Measurements from ENCODE around the gene TMEM108.

Gene TMEM108

DNA sequence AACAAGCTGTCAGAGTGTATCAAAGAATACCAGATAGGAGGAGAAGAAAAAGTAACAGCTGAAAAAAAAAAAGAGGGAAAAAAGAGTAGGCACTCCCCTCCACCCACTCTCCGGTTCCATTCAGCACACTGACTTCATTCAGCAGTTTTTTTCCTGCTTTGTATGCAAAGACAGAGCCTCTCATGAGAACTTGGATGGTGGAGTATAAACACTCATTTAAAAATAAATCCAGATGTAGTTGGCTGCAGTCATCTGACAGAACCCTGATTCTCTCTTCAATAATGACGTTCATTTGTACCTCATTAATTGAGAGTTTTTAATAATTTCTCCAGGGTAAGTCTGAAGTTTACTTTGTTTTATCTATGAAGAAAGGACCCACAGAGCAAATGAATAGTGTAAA is 81.0 kb downstream of the TMEM108 start:
- no peak for ATAC-seq
- TF ChIP-seq GLIS3 (CRISPR knock-in tag; IDR thresholded peaks at IDR 0.05) (no peak), RARB (CRISPR knock-in tag; IDR thresholded peaks at IDR 0.05) (no peak), SNAI2 (CRISPR knock-in tag; IDR thresholded peaks at IDR 0.05) (no peak), ZC3H10 (CRISPR knock-in tag; IDR thresholded peaks at IDR 0.05) (no peak), ARNTL (CRISPR knock-in tag; IDR thresholded peaks at IDR 0.05; ENCODE audit: borderline replicate concordance, low read depth) (no peak), PPARA (CRISPR knock-in tag; IDR thresholded peaks at IDR 0.05; ENCODE audit: borderline replicate concordance) (no peak), ZNF8 (CRISPR knock-in tag; IDR thresholded peaks at IDR 0.05) (no peak), TCF4 (CRISPR knock-in tag; IDR thresholded peaks at IDR 0.05; ENCODE audit: borderline replicate concordance) (no peak), ZFP30 (CRISPR knock-in tag; IDR thresholded peaks at IDR 0.05) (no peak), OSR1 (CRISPR knock-in tag; IDR thresholded peaks at IDR 0.05) (no peak), ESRRG (CRISPR knock-in tag; IDR thresholded peaks at IDR 0.05) (no peak)
- TF ChIP-seq, protein P1, sequence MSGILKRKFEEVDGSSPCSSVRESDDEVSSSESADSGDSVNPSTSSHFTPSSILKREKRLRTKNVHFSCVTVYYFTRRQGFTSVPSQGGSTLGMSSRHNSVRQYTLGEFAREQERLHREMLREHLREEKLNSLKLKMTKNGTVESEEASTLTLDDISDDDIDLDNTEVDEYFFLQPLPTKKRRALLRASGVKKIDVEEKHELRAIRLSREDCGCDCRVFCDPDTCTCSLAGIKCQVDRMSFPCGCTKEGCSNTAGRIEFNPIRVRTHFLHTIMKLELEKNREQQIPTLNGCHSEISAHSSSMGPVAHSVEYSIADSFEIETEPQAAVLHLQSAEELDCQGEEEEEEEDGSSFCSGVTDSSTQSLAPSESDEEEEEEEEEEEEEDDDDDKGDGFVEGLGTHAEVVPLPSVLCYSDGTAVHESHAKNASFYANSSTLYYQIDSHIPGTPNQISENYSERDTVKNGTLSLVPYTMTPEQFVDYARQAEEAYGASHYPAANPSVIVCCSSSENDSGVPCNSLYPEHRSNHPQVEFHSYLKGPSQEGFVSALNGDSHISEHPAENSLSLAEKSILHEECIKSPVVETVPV (CRISPR knock-in tag; IDR thresholded peaks at IDR 0.05) = no peak
- TF ChIP-seq, protein P2, sequence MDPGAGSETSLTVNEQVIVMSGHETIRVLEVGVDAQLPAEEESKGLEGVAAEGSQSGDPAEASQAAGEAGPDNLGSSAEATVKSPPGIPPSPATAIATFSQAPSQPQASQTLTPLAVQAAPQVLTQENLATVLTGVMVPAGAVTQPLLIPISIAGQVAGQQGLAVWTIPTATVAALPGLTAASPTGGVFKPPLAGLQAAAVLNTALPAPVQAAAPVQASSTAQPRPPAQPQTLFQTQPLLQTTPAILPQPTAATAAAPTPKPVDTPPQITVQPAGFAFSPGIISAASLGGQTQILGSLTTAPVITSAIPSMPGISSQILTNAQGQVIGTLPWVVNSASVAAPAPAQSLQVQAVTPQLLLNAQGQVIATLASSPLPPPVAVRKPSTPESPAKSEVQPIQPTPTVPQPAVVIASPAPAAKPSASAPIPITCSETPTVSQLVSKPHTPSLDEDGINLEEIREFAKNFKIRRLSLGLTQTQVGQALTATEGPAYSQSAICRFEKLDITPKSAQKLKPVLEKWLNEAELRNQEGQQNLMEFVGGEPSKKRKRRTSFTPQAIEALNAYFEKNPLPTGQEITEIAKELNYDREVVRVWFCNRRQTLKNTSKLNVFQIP (CRISPR knock-in tag; IDR thresholded peaks at IDR 0.05; ENCODE audit: borderline replicate concordance, low read depth) = no peak
- TF ChIP-seq, protein P3, sequence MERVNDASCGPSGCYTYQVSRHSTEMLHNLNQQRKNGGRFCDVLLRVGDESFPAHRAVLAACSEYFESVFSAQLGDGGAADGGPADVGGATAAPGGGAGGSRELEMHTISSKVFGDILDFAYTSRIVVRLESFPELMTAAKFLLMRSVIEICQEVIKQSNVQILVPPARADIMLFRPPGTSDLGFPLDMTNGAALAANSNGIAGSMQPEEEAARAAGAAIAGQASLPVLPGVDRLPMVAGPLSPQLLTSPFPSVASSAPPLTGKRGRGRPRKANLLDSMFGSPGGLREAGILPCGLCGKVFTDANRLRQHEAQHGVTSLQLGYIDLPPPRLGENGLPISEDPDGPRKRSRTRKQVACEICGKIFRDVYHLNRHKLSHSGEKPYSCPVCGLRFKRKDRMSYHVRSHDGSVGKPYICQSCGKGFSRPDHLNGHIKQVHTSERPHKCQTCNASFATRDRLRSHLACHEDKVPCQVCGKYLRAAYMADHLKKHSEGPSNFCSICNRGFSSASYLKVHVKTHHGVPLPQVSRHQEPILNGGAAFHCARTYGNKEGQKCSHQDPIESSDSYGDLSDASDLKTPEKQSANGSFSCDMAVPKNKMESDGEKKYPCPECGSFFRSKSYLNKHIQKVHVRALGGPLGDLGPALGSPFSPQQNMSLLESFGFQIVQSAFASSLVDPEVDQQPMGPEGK (CRISPR knock-in tag; IDR thresholded peaks at IDR 0.05; ENCODE audit: borderline replicate concordance) = no peak

DNA sequence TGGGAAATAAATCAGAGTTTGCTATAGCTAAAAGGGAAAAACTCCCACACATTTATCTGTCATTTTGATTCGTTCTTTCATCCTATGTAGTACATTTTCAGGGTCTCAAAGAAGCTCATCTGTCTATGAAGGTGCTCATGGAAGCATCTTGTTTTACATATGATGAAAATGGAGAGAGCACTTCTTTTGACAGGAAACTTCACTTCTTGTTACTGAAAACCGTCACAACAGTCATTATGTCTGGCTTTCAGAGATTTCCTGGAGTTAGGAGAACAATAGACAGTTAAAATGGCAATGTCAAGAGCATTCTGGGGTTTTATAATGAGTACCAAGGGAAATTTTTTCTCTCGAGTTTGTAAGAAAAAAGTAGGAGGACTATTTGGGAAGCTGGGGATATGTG is 83.3 kb downstream of the TMEM108 start:
- ATAC-seq = no peak
- TF ChIP-seq OSR1 (CRISPR knock-in tag; IDR thresholded peaks at IDR 0.05) = no peak
- no peak for TF ChIP-seq CSDC2 (CRISPR knock-in tag; IDR thresholded peaks at IDR 0.05)
- no peak for TF ChIP-seq RARB (CRISPR knock-in tag; IDR thresholded peaks at IDR 0.05)
- TF ChIP-seq PPARA (CRISPR knock-in tag; IDR thresholded peaks at IDR 0.05; ENCODE audit: borderline replicate concordance) = no peak
- TF ChIP-seq ZFP3 (CRISPR knock-in tag; IDR thresholded peaks at IDR 0.05) = no peak

DNA sequence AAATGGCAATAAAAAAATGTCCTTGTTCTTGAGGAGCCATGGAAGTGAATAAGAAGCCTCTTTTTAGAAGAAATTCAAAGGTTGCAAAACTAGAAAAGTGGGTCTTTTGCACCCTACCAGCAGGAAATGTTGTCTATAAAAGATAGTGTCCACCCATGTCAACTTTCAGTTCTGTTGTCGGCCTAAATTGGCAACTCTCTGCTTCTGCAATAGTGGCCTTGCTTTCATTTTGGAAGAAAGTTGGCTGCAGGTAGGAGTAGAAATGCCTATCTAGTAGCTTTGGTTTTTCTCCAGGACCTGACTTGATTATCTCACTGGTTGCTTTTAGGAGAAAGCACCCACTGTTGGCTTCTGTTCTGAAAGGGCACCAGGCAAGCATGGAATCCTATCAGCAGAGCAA is 85.4 kb downstream of the TMEM108 start:
- no peak for ATAC-seq
- TF ChIP-seq PPARA (CRISPR knock-in tag; IDR thresholded peaks at IDR 0.05; ENCODE audit: borderline replicate concordance) (no peak), ARNTL (CRISPR knock-in tag; IDR thresholded peaks at IDR 0.05; ENCODE audit: borderline replicate concordance, low read depth) (no peak), ZNF70 (CRISPR knock-in tag; IDR thresholded peaks at IDR 0.05) (no peak), TCF4 (CRISPR knock-in tag; IDR thresholded peaks at IDR 0.05; ENCODE audit: borderline replicate concordance) (no peak), ISL1 (CRISPR knock-in tag; IDR thresholded peaks at IDR 0.05) (no peak), BACH2 (CRISPR knock-in tag; IDR thresholded peaks at IDR 0.05; ENCODE audit: borderline replicate concordance) (no peak), SNAI2 (CRISPR knock-in tag; IDR thresholded peaks at IDR 0.05) (no peak), ZNF8 (CRISPR knock-in tag; IDR thresholded peaks at IDR 0.05) (no peak), CSDC2 (CRISPR knock-in tag; IDR thresholded peaks at IDR 0.05) (no peak), RARB (CRISPR knock-in tag; IDR thresholded peaks at IDR 0.05) (no peak), ZNF565 (CRISPR knock-in tag; conservative IDR thresholded peaks at IDR 0.05; ENCODE audit: low read depth) (no peak), ZC3H10 (CRISPR knock-in tag; IDR thresholded peaks at IDR 0.05) (no peak), OSR1 (CRISPR knock-in tag; IDR thresholded peaks at IDR 0.05) (no peak), GLIS3 (CRISPR knock-in tag; IDR thresholded peaks at IDR 0.05) (no peak), TOX (CRISPR knock-in tag; IDR thresholded peaks at IDR 0.05; ENCODE audit: borderline replicate concordance) (no peak), ZFP3 (CRISPR knock-in tag; IDR thresholded peaks at IDR 0.05) (no peak), ESRRG (CRISPR knock-in tag; IDR thresholded peaks at IDR 0.05) (no peak), ZFP30 (CRISPR knock-in tag; IDR thresholded peaks at IDR 0.05) (no peak)
- TF ChIP-seq, protein P2 (CRISPR knock-in tag; IDR thresholded peaks at IDR 0.05; ENCODE audit: borderline replicate concordance, low read depth) = no peak
- TF ChIP-seq, protein P4, sequence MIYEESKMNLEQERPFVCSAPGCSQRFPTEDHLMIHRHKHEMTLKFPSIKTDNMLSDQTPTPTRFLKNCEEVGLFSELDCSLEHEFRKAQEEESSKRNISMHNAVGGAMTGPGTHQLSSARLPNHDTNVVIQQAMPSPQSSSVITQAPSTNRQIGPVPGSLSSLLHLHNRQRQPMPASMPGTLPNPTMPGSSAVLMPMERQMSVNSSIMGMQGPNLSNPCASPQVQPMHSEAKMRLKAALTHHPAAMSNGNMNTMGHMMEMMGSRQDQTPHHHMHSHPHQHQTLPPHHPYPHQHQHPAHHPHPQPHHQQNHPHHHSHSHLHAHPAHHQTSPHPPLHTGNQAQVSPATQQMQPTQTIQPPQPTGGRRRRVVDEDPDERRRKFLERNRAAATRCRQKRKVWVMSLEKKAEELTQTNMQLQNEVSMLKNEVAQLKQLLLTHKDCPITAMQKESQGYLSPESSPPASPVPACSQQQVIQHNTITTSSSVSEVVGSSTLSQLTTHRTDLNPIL (CRISPR knock-in tag; IDR thresholded peaks at IDR 0.05; ENCODE audit: low read depth) = no peak
